Stimulated activated CD4-positive, alpha-beta T cell treated with anti-CD3 and anti-CD28 coated beads, Interleukin-1b, Interleukin-23, amount 100 ng/mL, for 48 hours (primary cell): ENCODE results near the gene SLC28A1.

Experiments used
- DNase-seq: peaks from one replicate; pipeline ENCODE4 v3.0.0-alpha.2; 2020

The SLC28A1 gene

GRCh38 chr15:84886211-84886983 lies 1.9 kb downstream of the SLC28A1 start:
- no peak for DNase-seq

GRCh38 chr15:84886984-84887299 lies 2.5 kb downstream of the SLC28A1 start:
- no peak for DNase-seq

GRCh38 chr15:84887938-84888337 lies 3.5 kb downstream of the SLC28A1 start:
- no peak for DNase-seq

GRCh38 chr15:84888639-84889038 lies 4.2 kb downstream of the SLC28A1 start:
- no peak for DNase-seq

- no peak for DNase-seq
Measured at GRCh38 chr15:84889313-84889990, 5.0 kb downstream of the SLC28A1 start.

DNA sequence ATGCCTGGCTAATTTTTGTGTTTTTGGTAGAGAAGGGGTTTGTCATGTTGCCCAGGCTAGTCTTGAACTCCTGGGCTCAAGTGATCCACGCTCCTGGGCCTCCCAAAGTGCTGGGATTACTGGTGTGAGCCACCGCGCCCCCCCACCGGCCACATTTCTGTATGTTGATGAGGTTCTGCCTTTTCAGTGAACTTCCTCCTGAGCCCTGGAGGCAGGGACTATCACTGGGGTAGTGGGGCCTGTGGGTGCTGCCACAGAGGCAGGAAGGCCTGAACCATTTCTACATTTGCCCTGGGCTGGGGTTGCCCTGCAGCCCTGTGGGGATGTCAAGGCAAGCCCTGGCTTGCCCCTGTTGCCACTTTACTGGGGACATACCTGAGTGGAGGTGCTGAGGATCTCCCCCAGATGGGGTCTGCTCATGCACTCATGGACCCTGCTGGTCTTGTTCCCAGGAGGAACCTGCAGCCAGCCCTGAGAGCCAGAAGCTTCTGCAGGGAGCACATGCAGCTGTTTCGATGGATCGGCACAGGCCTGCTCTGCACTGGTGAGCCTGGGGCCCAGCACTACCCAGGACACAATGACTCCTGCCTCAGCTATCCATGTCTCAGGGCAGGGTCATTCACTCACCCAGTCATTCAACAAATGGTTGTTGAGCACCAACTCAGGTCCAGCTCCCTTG lies 5.7 kb downstream of the SLC28A1 start:
- no peak for DNase-seq

DNA sequence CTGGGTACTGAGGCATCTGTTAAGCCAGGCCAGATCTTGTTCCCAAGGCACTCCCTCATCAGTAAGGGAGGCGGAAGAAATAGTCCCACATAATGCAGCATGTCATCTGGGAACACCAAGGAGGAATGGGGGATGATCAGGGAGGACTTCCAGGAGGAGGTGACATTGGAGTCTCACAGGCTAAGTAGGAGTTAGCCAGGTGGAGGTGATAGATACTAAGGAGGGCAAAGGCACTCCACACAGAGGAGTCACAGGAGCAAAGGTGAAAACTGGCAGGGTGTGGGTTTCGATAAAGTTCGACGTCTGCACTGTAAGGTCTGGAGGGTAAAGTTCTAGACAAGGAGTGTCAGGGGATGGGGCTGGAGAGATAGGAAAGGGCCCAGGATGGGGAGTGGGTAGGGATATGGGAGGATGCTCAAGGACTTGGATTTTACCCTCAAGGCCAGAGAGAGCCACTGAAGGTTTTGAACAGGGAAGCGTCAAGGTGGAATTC lies 6.3 kb downstream of the SLC28A1 start:
- DNase-seq: no peak

GRCh38 chr15:84891339-84891738 lies 6.9 kb downstream of the SLC28A1 start:
- DNase-seq: no peak

DNA sequence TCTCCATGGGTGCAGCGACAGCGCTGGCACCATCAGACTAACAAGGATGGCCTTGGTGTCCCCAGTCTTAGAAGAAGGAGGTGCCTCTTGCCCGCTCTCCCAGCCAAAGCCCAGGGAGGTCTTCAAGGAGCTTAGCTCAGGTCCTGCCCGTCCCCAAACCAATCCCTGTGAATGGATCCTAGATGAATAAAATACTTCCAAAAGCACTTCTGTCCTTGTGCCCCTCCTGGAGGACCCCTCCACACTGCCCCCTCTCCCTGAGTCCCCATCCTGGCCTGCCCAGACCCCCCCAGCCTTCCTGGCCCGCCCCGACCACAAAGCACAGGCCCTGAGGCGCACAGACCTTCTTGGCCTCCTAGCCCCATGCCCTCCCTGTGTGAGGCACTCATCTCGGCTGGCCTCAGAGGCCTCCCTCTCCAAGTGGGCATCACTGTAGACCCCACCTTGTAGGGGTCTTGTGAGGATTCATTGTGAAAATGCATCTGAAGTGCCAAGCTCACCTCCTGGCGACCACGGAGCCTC lies 8.4 kb downstream of the SLC28A1 start:
- no peak for DNase-seq

- no peak for DNase-seq
Measured at GRCh38 chr15:84893607-84894006, 9.1 kb downstream of the SLC28A1 start.

- DNase-seq: no peak
Measured at GRCh38 chr15:84894736-84895425, 10.4 kb downstream of the SLC28A1 start.

- DNase-seq: no peak
Measured at GRCh38 chr15:84898761-84899160, 14.3 kb downstream of the SLC28A1 start.

GRCh38 chr15:84899750-84900149 lies 15.3 kb downstream of the SLC28A1 start:
- no peak for DNase-seq

DNA sequence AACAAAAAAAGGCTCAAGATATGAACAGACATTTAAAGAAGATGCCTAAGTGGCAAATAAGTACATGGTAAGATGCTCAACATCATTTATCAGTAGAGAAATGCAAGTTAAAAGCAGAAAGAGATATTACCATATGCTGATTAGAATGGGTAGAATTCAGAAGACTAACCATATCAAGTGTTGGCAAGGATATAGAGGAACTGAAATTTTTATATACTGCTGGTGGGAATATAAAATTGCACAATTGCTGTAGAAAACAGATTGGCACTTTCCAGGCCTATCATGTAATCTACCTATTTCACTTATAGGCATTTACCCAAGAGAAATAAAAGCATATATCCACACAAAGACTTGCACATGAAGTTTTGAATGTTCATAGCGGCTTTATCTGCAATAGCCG lies 17.1 kb downstream of the SLC28A1 start:
- DNase-seq: no peak

DNA sequence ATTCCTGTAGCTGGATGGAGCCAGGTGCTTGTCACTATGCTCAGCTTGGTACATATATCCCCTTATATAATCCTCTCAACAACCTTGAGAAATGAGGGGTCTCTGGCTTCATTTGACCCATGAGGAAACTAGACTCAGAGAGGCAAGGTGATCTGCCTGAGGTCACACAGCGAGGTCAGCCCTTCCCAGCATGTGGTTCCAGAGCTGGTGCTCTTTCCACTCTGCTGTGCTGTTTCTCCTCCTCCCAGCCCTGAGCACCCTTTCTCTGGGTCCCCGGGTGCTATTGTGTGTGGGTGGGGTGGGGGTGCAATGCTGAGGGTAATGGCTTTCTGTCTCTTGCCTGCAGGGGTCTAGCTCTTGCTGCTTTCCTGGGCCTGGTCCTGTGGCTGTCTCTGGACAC lies 19.3 kb downstream of the SLC28A1 start:
- DNase-seq: no peak

DNA sequence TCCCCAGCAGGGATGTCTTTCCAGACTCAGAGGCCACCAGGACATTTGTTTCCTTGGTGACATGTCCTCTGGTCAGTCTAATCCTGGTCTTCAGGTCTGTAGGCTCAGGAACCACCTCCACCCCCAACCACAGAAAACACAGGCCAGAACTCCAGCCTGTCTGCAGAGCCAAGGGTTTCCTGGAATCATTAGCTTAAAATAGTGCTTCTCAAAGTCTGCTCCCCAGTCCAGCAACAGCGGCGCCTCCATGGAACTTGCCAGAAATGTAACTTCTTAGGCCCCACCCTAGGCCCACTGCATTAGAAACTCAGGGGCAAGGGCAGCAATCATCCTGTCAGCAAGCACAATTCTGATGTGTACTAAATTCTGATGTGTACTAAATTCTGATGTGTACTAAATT lies 20.0 kb downstream of the SLC28A1 start:
- no peak for DNase-seq

DNA sequence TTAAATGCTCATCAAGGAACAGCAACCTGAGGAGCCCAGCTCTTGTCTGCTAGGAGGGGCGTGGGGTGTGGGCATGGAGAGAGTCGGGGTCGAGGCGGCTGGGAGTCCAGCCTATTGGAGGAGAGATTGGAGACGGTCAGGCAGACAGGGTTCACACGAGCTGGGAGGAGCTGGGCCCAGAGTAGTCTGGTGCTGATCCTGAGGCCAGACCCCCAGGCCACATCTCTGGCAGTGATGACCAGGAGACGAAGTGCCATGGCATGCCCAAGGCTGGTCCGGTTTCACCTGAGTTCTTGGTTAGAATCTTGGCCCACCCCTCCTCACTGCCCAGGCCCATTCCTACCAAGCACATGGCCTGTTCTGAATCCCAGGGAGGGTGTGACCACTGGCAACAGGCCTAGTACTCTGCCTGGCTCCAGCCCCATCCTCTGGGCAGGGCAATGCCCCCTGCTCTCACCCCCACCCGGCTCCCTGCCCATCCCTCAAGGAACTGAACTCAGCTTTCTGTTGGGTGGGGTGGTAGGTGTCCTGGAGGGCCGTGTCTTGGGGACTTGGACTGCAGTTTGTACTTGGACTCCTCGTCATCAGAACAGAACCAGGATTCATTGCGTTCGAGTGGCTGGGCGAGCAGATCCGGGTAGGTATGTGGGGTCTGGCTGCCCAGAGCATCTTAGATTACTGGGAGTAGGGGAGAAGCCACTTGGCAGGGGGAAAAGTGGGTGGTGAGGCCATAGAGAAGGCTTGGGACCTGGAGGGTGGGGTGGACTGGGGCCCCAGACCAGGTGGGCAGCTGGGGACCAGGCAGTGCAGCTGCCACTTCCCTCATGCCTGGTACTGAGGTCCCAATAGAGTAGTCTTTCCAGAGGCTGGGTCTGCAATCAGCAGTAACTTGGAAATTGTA lies 20.8 kb downstream of the SLC28A1 start:
- no peak for DNase-seq

GRCh38 chr15:84907731-84908130 lies 23.3 kb downstream of the SLC28A1 start:
- no peak for DNase-seq

DNA sequence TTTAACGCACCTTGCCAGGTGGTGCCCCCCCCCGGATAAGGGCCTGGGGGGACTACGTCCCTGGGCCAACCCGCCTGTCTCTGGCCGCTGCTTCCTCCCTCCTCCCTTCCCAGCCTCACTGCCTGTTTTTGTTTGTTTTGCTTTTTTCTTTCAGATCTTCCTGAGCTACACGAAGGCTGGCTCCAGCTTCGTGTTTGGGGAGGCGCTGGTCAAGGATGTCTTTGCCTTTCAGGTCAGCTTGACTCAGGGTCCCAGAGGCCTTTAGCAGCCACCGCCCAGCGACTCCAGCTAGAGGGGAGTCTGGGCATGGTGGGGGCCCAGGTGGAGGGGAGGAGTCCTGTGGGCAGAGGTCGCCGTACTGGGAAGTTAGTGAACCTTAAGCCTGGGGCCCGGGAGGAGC lies 24.1 kb downstream of the SLC28A1 start:
- DNase-seq: no peak

GRCh38 chr15:84909029-84909428 lies 24.6 kb downstream of the SLC28A1 start:
- no peak for DNase-seq

- DNase-seq: no peak
Measured at GRCh38 chr15:84909782-84910181, 25.3 kb downstream of the SLC28A1 start.
